AG08395 (cell line): ENCODE measurements around the gene ZNF560.

Experiments used
- DNase-seq: peaks from one replicate; pipeline ENCODE4 v3.0.0; 2012; ENCODE audit warnings: mixed read lengths, low spot score

ZNF560 gene

DNA sequence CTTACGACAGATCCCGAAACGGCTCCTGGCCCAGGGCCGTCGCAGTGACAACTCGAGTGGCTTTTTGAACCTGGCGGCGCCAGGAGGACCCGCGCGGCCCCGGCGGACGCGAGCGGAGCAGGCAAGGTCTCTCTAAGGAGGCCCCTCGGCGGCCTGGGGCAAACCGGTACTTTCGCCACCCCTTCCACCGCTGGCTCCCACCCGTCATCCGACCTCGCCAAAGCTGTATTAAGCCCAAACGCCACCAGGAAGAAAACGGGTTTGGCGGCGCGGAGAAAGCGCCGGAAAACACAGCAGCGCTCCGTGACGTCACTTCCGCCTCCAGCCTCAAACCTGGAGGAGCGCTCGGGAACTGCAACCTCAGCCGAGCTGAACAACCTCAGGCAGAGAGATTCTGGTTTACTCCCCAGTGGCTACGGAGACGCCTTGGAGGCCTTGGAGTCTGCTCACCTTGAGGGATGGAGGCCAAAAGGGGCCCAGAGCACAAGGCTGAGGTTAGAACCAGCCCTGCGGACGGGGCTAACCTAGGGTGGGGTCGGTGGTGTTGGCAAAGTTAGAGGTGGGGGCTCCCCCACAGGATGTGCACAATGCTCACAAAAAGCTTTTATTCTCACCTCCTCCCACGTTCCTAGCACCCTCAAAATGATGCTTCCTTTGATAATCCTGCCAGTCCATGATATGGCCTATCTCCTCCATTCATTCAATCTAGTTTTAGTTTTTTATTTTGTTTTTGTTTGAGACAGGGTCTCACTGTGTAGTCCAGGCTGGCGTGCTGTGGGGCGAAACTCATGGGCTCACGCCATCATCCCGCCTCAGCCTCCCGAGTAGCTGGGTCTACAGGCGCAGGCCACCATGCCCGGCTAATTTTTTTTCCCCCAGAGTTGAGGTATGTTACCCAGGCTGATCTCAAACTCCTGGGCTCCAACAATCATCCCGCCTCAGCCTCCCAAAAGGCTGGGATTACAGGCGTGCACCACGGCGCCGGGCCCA lies 62.8 kb downstream of the ZNF560 start, which contains the start of gene ZNF266:
TSS of gene ZNF266 (minus strand) at position 295 of the 990 bp plus-strand sequence. CDS start 15,484 bp downstream, outside the sequence.
- peak; percentile 98 for DNase-seq

DNA sequence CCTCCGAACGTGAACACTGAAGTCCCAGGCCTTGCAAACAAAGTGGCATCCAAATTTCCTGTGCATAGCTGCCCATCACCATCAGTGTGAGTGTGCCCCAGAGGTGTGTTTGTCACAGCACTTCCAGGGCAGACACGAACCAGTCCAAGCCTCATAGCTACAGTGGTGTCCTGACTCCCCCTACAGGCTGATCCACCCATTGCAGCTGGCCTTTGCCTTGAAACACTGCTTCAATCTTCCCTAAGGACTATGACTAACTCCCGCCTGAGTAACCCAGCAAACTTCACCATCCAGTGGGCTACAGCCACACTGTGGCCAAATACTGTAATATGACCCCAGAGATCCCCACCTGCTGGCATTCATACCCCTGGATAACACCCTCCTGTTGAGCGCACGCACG lies 66.9 kb downstream of the ZNF560 start:
- DNase-seq: peak; percentile 51

DNA sequence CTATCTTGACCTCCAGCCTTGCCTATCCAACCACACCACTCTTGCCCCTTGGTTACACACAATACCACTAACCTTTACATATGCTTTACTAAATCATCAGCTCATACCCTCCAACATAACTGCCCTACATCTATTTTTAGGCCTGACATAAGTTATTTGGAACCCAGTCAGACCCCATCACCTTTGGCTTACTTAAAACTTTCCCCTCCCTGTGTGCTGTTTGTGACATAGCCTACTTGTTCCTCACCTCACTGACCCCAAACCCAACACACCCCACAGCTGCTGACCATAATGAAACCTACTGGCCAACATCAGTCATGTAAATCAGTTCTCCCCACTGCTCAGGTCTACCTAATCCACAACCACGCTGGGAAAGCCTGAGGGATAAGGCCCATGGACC lies 68.0 kb downstream of the ZNF560 start:
- DNase-seq: no peak

DNA sequence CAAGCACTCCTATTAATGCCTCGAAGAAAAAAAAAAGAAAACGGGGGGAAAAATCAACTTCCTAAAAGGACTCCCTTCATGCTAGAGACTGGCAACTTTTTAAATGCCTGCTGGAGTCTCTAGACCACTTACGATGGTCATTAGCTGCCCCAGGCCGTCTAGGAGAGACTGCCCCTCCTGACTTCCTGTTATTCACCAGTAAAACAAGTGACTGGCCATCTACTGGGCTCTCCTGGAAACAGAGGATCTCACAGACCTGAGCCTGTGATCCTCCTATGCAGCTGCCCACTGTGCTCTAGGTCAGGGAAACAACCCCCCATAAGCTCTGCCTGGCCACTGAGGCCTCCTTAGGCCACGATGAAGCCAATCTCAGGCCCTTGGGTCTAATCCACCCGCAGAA lies 70.5 kb downstream of the ZNF560 start:
- DNase-seq: no peak
